ENCODE results near the gene CASP1. TPM values are rescaled to one million over a fixed set of nuclear protein-coding genes. Genes with fewer than 3 reads are reported as not detected.
A peak's percentile ranks its signal among the peaks of the same experiment; 100 is the strongest.

CASP1 gene
- total RNA-seq, 1 experiment from 2014 or later: 4.7 TPM

DNA sequence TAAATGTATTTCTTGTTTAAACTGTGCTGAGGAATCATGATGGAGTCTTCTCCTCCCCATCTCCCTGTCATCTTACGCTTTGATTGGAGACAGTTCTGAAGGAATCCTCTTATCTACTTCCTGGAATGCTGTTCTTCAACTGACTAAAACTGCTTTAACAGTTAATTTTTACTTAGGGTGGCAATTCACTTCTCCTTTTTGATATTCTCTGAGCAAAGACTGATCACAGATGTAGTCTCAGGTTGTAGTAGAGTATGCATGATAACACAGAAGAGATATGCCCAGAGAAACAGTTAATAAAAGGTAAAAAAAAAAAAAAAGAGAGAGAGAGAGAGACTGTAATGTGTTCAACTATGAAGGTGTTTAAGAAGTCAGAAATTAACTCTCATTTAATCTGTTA is 10.6 kb downstream of the CASP1 start:
- no peak overlapping the region for H3K27ac ChIP-seq
- no peaks in the 10 kb centered on the region for H3K4me1 ChIP-seq (replicated peaks; ENCODE audit: insufficient read depth)
- TF ChIP-seq, protein P1, sequence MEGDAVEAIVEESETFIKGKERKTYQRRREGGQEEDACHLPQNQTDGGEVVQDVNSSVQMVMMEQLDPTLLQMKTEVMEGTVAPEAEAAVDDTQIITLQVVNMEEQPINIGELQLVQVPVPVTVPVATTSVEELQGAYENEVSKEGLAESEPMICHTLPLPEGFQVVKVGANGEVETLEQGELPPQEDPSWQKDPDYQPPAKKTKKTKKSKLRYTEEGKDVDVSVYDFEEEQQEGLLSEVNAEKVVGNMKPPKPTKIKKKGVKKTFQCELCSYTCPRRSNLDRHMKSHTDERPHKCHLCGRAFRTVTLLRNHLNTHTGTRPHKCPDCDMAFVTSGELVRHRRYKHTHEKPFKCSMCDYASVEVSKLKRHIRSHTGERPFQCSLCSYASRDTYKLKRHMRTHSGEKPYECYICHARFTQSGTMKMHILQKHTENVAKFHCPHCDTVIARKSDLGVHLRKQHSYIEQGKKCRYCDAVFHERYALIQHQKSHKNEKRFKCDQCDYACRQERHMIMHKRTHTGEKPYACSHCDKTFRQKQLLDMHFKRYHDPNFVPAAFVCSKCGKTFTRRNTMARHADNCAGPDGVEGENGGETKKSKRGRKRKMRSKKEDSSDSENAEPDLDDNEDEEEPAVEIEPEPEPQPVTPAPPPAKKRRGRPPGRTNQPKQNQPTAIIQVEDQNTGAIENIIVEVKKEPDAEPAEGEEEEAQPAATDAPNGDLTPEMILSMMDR (conservative IDR thresholded peaks at IDR 0.05): no peak
- TF ChIP-seq EZH2 (IDR thresholded peaks at IDR 0.05; ENCODE audit: low read depth): no peak
- no peaks in the 10 kb centered on the region for H3K27me3 ChIP-seq (ENCODE audit: insufficient read depth, low read depth)
- intact Hi-C loops (cut with micrococcal nuclease; ENCODE audit: unreplicated experiment): no loop called here
- POLR2A ChIA-PET (ENCODE audit: unreplicated experiment): no interaction called here
- no peaks in the 10 kb centered on the region for H3K79me2 ChIP-seq (ENCODE audit: low read depth)
- H3K9me3 ChIP-seq (ENCODE audit: insufficient read depth, low read depth): no peaks in the 10 kb centered on the region
- peaks cover 3% of the 10 kb centered on the region; the same call in 1 of the 2 replicates for H3K9me2 ChIP-seq (ENCODE audit: insufficient read depth)
- H3K36me3 ChIP-seq (ENCODE audit: low read depth): no peaks in the 10 kb centered on the region
- DNase-seq: no peak
- no peaks in the 10 kb centered on the region for H3F3A ChIP-seq (ENCODE audit: insufficient read depth, low read depth)
- no peak overlapping the region for H3K4me2 ChIP-seq
- H2AFZ ChIP-seq: 0 out of 2 replicates have a peak overlapping the region, but pooled peaks have one; percentile 18
- BruUV-seq (replicated peaks): no TSS peak
- CTCF ChIA-PET: no interaction called here
- H4K20me1 ChIP-seq (ENCODE audit: insufficient read depth): no peaks in the 10 kb centered on the region
- no peak overlapping the region for H3K4me3 ChIP-seq

GRCh38 chr11:105023003-105023402 is 11.9 kb downstream of the CASP1 start, which contains the start of gene CASP5:
TSS of gene CASP5 (minus strand) at chr11:105023168. CDS start at chr11:105023136, 32 bp downstream.
- POLR2A ChIA-PET (ENCODE audit: unreplicated experiment): no interaction called here
- no peaks in the 10 kb centered on the region for H3K4me1 ChIP-seq (replicated peaks; ENCODE audit: insufficient read depth)
- H3K79me2 ChIP-seq (ENCODE audit: low read depth): no peaks in the 10 kb centered on the region
- TF ChIP-seq EZH2 (IDR thresholded peaks at IDR 0.05; ENCODE audit: low read depth): no peak
- TF ChIP-seq, protein P1 (conservative IDR thresholded peaks at IDR 0.05): no peak
- H3K4me2 ChIP-seq: no peak within 1 kb of the TSS
- intact Hi-C loops (cut with micrococcal nuclease; ENCODE audit: unreplicated experiment): no loop called here
- CTCF ChIA-PET: no interaction called here
- no peak within 1 kb of the TSS for H3K27ac ChIP-seq
- no peak for DNase-seq
- no peaks in the 10 kb centered on the region for H4K20me1 ChIP-seq (ENCODE audit: insufficient read depth)
- H2AFZ ChIP-seq: 0 out of 2 replicates have a peak within 1 kb of the TSS, but pooled peaks have one; percentile 18
- no peaks in the 10 kb centered on the region for H3K9me3 ChIP-seq (ENCODE audit: insufficient read depth, low read depth)
- H3F3A ChIP-seq (ENCODE audit: insufficient read depth, low read depth): no peaks in the 10 kb centered on the region
- no peaks in the 10 kb centered on the region for H3K27me3 ChIP-seq (ENCODE audit: insufficient read depth, low read depth)
- H3K9me2 ChIP-seq (ENCODE audit: insufficient read depth): peaks cover 3% of the 10 kb centered on the region; the same call in 1 of the 2 replicates
- BruUV-seq (replicated peaks): no TSS peak
- no peak within 1 kb of the TSS for H3K4me3 ChIP-seq
- H3K36me3 ChIP-seq (ENCODE audit: low read depth): no peaks in the 10 kb centered on the region

GRCh38 chr11:105022527-105022926 is 12.4 kb downstream of the CASP1 start:
- no peak overlapping the region for H3K27ac ChIP-seq
- no peaks in the 10 kb centered on the region for H4K20me1 ChIP-seq (ENCODE audit: insufficient read depth)
- no TSS peak for BruUV-seq (replicated peaks)
- DNase-seq: no peak
- CTCF ChIA-PET: no interaction called here
- intact Hi-C loops (cut with micrococcal nuclease; ENCODE audit: unreplicated experiment): no loop called here
- no peaks in the 10 kb centered on the region for H3K36me3 ChIP-seq (ENCODE audit: low read depth)
- TF ChIP-seq EZH2 (IDR thresholded peaks at IDR 0.05; ENCODE audit: low read depth): no peak
- TF ChIP-seq, protein P1 (conservative IDR thresholded peaks at IDR 0.05): no peak
- peaks cover 3% of the 10 kb centered on the region; the same call in 1 of the 2 replicates for H3K9me2 ChIP-seq (ENCODE audit: insufficient read depth)
- no peak overlapping the region for H2AFZ ChIP-seq
- POLR2A ChIA-PET (ENCODE audit: unreplicated experiment): no interaction called here
- H3K4me1 ChIP-seq (replicated peaks; ENCODE audit: insufficient read depth): no peaks in the 10 kb centered on the region
- no peak overlapping the region for H3K4me3 ChIP-seq
- no peaks in the 10 kb centered on the region for H3K79me2 ChIP-seq (ENCODE audit: low read depth)
- H3K4me2 ChIP-seq: no peak overlapping the region
- H3K27me3 ChIP-seq (ENCODE audit: insufficient read depth, low read depth): no peaks in the 10 kb centered on the region
- no peaks in the 10 kb centered on the region for H3K9me3 ChIP-seq (ENCODE audit: insufficient read depth, low read depth)
- H3F3A ChIP-seq (ENCODE audit: insufficient read depth, low read depth): no peaks in the 10 kb centered on the region

Measured in PC-9 (cell line).